ENCODE data around the gene AAMP.

- no peak for TF ChIP-seq CTCF (IDR thresholded peaks at IDR 0.05; ENCODE audit: poor library complexity)
- no peak for TF ChIP-seq EZH2 (IDR thresholded peaks at IDR 0.05; ENCODE audit: borderline replicate concordance)
Observed at GRCh38 chr2:218276986-218277755, 7.2 kb upstream of the AAMP start.

Data from hepatocyte (in vitro differentiated cells).